T-cell (primary cell): ENCODE results near the gene SCARB1. TPM values are rescaled to one million over a fixed set of nuclear protein-coding genes. Genes with fewer than 3 reads are reported as not detected.

ENCODE experiments used
- ATAC-seq, 4 experiments: fragments of 200-7000 bp in 3 of 4; fragments of 150-1000 bp in 1 of 4; cut with Tn5 transposase; replicated peaks in 1 of 4; 1 replicate in 3 of 4; 2 replicates in 1 of 4; pipeline ENCODE4 v1.10.0; 2021; ENCODE audit warnings: moderate library complexity in 3 of 4, mild to moderate bottlenecking in 2 of 4, moderate number of reproducible peaks in 1 of 4
- CTCF ChIA-PET, 2 donors: fragments of 300-600 bp; sonication (Branson Sonifier 250); formaldehyde crosslinking; loops; one replicate each; lab custom pipeline; 2022; ENCODE audit warnings: antibody characterized with exemption in 2 of 2; lab: Charles Lee
- POLR2A ChIA-PET, 2 donors: fragments of 300-600 bp; sonication (Branson Sonifier 250); formaldehyde crosslinking; loops; one replicate each; lab custom pipeline; 2022; ENCODE audit warnings: antibody characterized with exemption in 2 of 2; lab: Charles Lee
- DNase-seq, 35 experiments: peaks; one replicate each; pipeline versions ENCODE4 v3.0.0 to v3.0.0-alpha.2; 2013 to 2023
- H3K27ac ChIP-seq: one replicate; pipeline ENCODE4 v1.5.1; 2013; ENCODE audit warnings: low read length
- H3K27me3 ChIP-seq, 2 experiments: replicated peaks in 1 of 2; 1 replicate in 1 of 2; 2 replicates in 1 of 2; pipeline versions ENCODE4 v1.6.1 to v1.7.0; 2013; ENCODE audit warnings: low read length in 1 of 2, mixed read lengths in 1 of 2; ENCODE audit not compliant: control insufficient read depth in 2 of 2, insufficient read depth in 2 of 2; ENCODE audit errors: extremely low read depth in 1 of 2
- H3K36me3 ChIP-seq, 2 donors: 1 replicate in 1 of 2; 2 replicates in 1 of 2; pipeline versions ENCODE4 v1.6.1 to v1.7.0; 2013; ENCODE audit warnings: low read length in 1 of 2; ENCODE audit not compliant: control insufficient read depth in 2 of 2, insufficient read depth in 1 of 2; ENCODE audit errors: extremely low read depth in 1 of 2
- H3K4me1 ChIP-seq, 2 experiments: 1 replicate in 1 of 2; 2 replicates in 1 of 2; pipeline versions ENCODE4 v1.6.1 to v1.7.0; 2013; ENCODE audit warnings: low read length in 2 of 2, mixed read lengths in 1 of 2; ENCODE audit not compliant: insufficient read depth in 2 of 2, control insufficient read depth in 1 of 2; ENCODE audit errors: extremely low read depth in 1 of 2
- H3K4me3 ChIP-seq, 2 donors: 1 replicate in 1 of 2; 2 replicates in 1 of 2; pipeline versions ENCODE4 v1.5.1 to v1.7.0; 2013; ENCODE audit warnings: mild to moderate bottlenecking in 2 of 2, low read length in 1 of 2, moderate library complexity in 1 of 2; ENCODE audit not compliant: control insufficient read depth in 1 of 2; ENCODE audit errors: extremely low read depth in 1 of 2
- H3K9me3 ChIP-seq: 2 replicates; pipeline ENCODE4 v1.7.0; 2013
- H3K27ac Mint-ChIP-seq, 2 donors: one replicate each; pipeline ENCODE4 v1.8.0; 2020 to 2021; ENCODE audit warnings: mild to moderate bottlenecking in 2 of 2, mixed read lengths in 2 of 2
- H3K27me3 Mint-ChIP-seq, 2 donors: one replicate each; pipeline ENCODE4 v1.8.0; 2021 to 2022; ENCODE audit warnings: mixed read lengths in 2 of 2
- H3K36me3 Mint-ChIP-seq: one replicate; pipeline ENCODE4 v1.8.0; 2021; ENCODE audit warnings: mixed read lengths
- H3K4me1 Mint-ChIP-seq, 3 donors: one replicate each; pipeline ENCODE4 v1.8.0; 2020 to 2022; ENCODE audit warnings: mixed read lengths in 3 of 3, mild to moderate bottlenecking in 1 of 3
- H3K4me3 Mint-ChIP-seq, 3 donors: one replicate each; pipeline ENCODE4 v1.8.0; 2020 to 2022; ENCODE audit warnings: mild to moderate bottlenecking in 3 of 3, mixed read lengths in 3 of 3, moderate library complexity in 3 of 3
- H3K9me3 Mint-ChIP-seq, 3 donors: one replicate each; pipeline ENCODE4 v1.8.0; 2020 to 2022; ENCODE audit warnings: mixed read lengths in 3 of 3
- WGBS: methylation state at CpG from one replicate; pipeline ENCODE4 v1.1.5; 2013; ENCODE audit warnings: missing lambda C conversion rate; ENCODE audit not compliant: insufficient coverage; 5-methylcytosine and 5-hydroxymethylcytosine counted together
- total RNA-seq, 35 experiments: library from RNA in 6 of 35; stranded (reverse) in 6 of 35; fragments of 120-200 nt in 1 of 35; gene quantifications; one replicate each; pipeline versions ENCODE4 v1.2.1 to v1.2.4 and lab custom pipeline; 2013 to 2026

Gene SCARB1
- total RNA-seq, 5 donors from 2014 or later (not counting 1 experiment from before 2014, with no cell fraction given): 3.1 to 5.6 (median 4.5) TPM

GRCh38 chr12:124875803-124876132, 12.1 kb upstream of the SCARB1 start:
- no peaks in the 10 kb centered on the region for H3K36me3 ChIP-seq
- peaks cover 3% of the 10 kb centered on the region in 2 donors for H3K27me3 Mint-ChIP-seq
- no peaks in the 10 kb centered on the region for H3K36me3 Mint-ChIP-seq
- H3K27ac Mint-ChIP-seq: no peak overlapping the region
- ATAC-seq: no peak
- no peaks in the 10 kb centered on the region for H3K9me3 Mint-ChIP-seq
- CTCF ChIA-PET: no interaction called here
- no peak overlapping the region for H3K4me3 Mint-ChIP-seq
- peaks cover under 1% of the 10 kb centered on the region in 3 donors for H3K4me1 Mint-ChIP-seq
- no CpG with 5 or more reads among the region's 2 CpGs for WGBS
- H3K4me3 ChIP-seq: no peak overlapping the region
- H3K4me1 ChIP-seq: peaks cover 0 to under 1% of the 10 kb centered on the region in 2 experiments
- no peak for DNase-seq
- POLR2A ChIA-PET: no interaction called here
- no peak overlapping the region for H3K27ac ChIP-seq
- H3K9me3 ChIP-seq: no peaks in the 10 kb centered on the region
- peaks cover 0 to 30% of the 10 kb centered on the region in 2 experiments for H3K27me3 ChIP-seq

- POLR2A ChIA-PET: no interaction called here
- H3K4me1 Mint-ChIP-seq: no peaks in the 10 kb centered on the region
- no peak overlapping the region for H3K4me3 Mint-ChIP-seq
- ATAC-seq (no peak), DNase-seq (no peak)
- Histone ChIP-seq H3K4me1 (no peaks in the 10 kb centered on the region), H3K27ac (no peak overlapping the region), H3K4me3 (no peak overlapping the region), H3K36me3 (no peaks in the 10 kb centered on the region), H3K27me3 (peaks cover 0 to 29% of the 10 kb centered on the region in 2 experiments), H3K9me3 (no peaks in the 10 kb centered on the region)
- CTCF ChIA-PET: no interaction called here
- H3K9me3 Mint-ChIP-seq: no peaks in the 10 kb centered on the region
- no peaks in the 10 kb centered on the region for H3K36me3 Mint-ChIP-seq
- 78% methylated on average over 12 of the region's 14 CpGs for WGBS
- no peak overlapping the region for H3K27ac Mint-ChIP-seq
- peaks cover 3% of the 10 kb centered on the region in 2 donors for H3K27me3 Mint-ChIP-seq
Measured at GRCh38 chr12:124874988-124875802, 11.5 kb upstream of the SCARB1 start.

GRCh38 chr12:124874188-124874587, 10.5 kb upstream of the SCARB1 start:
- CTCF ChIA-PET: no interaction called here
- H3K27me3 Mint-ChIP-seq: peaks cover 5 to 6% of the 10 kb centered on the region in 2 donors
- H3K27me3 ChIP-seq: peaks cover 0 to 29% of the 10 kb centered on the region in 2 experiments

GRCh38 chr12:124872068-124872719, 8.5 kb upstream of the SCARB1 start:
- Histone ChIP-seq H3K9me3 (no peaks in the 10 kb centered on the region), H3K27me3 (peaks cover 0 to 34% of the 10 kb centered on the region in 2 experiments), H3K4me1 (peaks cover 0 to 9% of the 10 kb centered on the region in 2 experiments), H3K27ac (no peak overlapping the region), H3K36me3 (no peaks in the 10 kb centered on the region), H3K4me3 (no peak overlapping the region)
- H3K36me3 Mint-ChIP-seq: no peaks in the 10 kb centered on the region
- peaks cover 0 to 14% (median 9%) of the 10 kb centered on the region in 3 donors for H3K4me1 Mint-ChIP-seq
- ATAC-seq (no peak), DNase-seq (no peak)
- H3K4me3 Mint-ChIP-seq: no peak overlapping the region
- H3K27me3 Mint-ChIP-seq: peaks cover 8 to 14% of the 10 kb centered on the region in 2 donors
- H3K9me3 Mint-ChIP-seq: no peaks in the 10 kb centered on the region
- POLR2A ChIA-PET: no interaction called here
- CTCF ChIA-PET: interaction anchor here in 1 of 2 donors (0.6 kb wide), 1 partner anchor 903 kb away, joined by 10 read pairs; no protein-coding TSS in a partner anchor
- no CpG with 5 or more reads among the region's 11 CpGs for WGBS
- H3K27ac Mint-ChIP-seq: no peak overlapping the region

More at GRCh38 chr12:124874188-124874587, 10.5 kb upstream of the SCARB1 start:
- Histone ChIP-seq H3K36me3 (no peaks in the 10 kb centered on the region), H3K9me3 (no peaks in the 10 kb centered on the region), H3K4me1 (peaks cover 0 to 5% of the 10 kb centered on the region in 2 experiments), H3K4me3 (no peak overlapping the region), H3K27ac (no peak overlapping the region)
- H3K4me1 Mint-ChIP-seq: peaks cover 0 to 5% (median 2%) of the 10 kb centered on the region in 3 donors
- H3K9me3 Mint-ChIP-seq: no peaks in the 10 kb centered on the region
- POLR2A ChIA-PET: no interaction called here
- DNase-seq (no peak), ATAC-seq (no peak)
- H3K27ac Mint-ChIP-seq: no peak overlapping the region
- H3K4me3 Mint-ChIP-seq: no peak overlapping the region
- H3K36me3 Mint-ChIP-seq: no peaks in the 10 kb centered on the region
- WGBS: 100% methylated on average over 1 of the region's 4 CpGs

- Mint-ChIP-seq H3K4me3 (no peak overlapping the region), H3K27ac (no peak overlapping the region), H3K9me3 (no peaks in the 10 kb centered on the region), H3K27me3 (peaks cover 8 to 14% of the 10 kb centered on the region in 2 donors), H3K4me1 (peaks cover 0 to 14% (median 9%) of the 10 kb centered on the region in 3 donors), H3K36me3 (no peaks in the 10 kb centered on the region)
- POLR2A ChIA-PET: no interaction called here
- peaks cover 0 to 32% of the 10 kb centered on the region in 2 experiments for H3K27me3 ChIP-seq
- no peaks in the 10 kb centered on the region for H3K36me3 ChIP-seq
- 87% methylated on average over 3 of the region's 4 CpGs for WGBS
- H3K9me3 ChIP-seq: no peaks in the 10 kb centered on the region
- H3K4me1 ChIP-seq: peaks cover 0 to 9% of the 10 kb centered on the region in 2 experiments
- ATAC-seq (no peak), DNase-seq (no peak)
- H3K4me3 ChIP-seq: no peak overlapping the region
- CTCF ChIA-PET: no interaction called here
- H3K27ac ChIP-seq: no peak overlapping the region
Measured at GRCh38 chr12:124871297-124871696, 7.6 kb upstream of the SCARB1 start.

- Mint-ChIP-seq H3K9me3 (no peaks in the 10 kb centered on the region), H3K27ac (no peak overlapping the region), H3K36me3 (no peaks in the 10 kb centered on the region), H3K4me1 (peaks cover 0 to 14% (median 9%) of the 10 kb centered on the region in 3 donors), H3K4me3 (no peak overlapping the region), H3K27me3 (peaks cover 8 to 14% of the 10 kb centered on the region in 2 donors)
- POLR2A ChIA-PET: no interaction called here
- no peaks in the 10 kb centered on the region for H3K9me3 ChIP-seq
- WGBS: 60% methylated on average over 1 of the region's 4 CpGs
- no peak overlapping the region for H3K4me3 ChIP-seq
- H3K27ac ChIP-seq: no peak overlapping the region
- H3K4me1 ChIP-seq: peaks cover 0 to 9% of the 10 kb centered on the region in 2 experiments
- CTCF ChIA-PET: interaction anchor here in 1 of 2 donors (0.5 kb wide), 1 partner anchor 12 kb away, joined by 3 read pairs; no protein-coding TSS in a partner anchor
- no peaks in the 10 kb centered on the region for H3K36me3 ChIP-seq
- peaks cover 0 to 28% of the 10 kb centered on the region in 2 experiments for H3K27me3 ChIP-seq
- no peak for ATAC-seq
- DNase-seq: no peak
Measured at GRCh38 chr12:124870515-124870914, 6.9 kb upstream of the SCARB1 start.
